GM18909 (cell line): ENCODE data around the gene SPTY2D1.
"Not testable (repeated sequence)": the region's sequence is repeated elsewhere in the genome, so short reads cannot be mapped to it uniquely, and the experiment has no call there.

Experiments
- ATAC-seq: cut with Tn5 transposase; IDR thresholded peaks from one replicate; pipeline ENCODE4 v1.9.1; 2021; ENCODE audit warnings: mild to moderate bottlenecking; ENCODE audit not compliant: unreplicated experiment, poor library complexity

Gene SPTY2D1

GRCh38 chr11:18618342-18619025 lies 15.7 kb downstream of the SPTY2D1 start:
- no peak for ATAC-seq

DNA sequence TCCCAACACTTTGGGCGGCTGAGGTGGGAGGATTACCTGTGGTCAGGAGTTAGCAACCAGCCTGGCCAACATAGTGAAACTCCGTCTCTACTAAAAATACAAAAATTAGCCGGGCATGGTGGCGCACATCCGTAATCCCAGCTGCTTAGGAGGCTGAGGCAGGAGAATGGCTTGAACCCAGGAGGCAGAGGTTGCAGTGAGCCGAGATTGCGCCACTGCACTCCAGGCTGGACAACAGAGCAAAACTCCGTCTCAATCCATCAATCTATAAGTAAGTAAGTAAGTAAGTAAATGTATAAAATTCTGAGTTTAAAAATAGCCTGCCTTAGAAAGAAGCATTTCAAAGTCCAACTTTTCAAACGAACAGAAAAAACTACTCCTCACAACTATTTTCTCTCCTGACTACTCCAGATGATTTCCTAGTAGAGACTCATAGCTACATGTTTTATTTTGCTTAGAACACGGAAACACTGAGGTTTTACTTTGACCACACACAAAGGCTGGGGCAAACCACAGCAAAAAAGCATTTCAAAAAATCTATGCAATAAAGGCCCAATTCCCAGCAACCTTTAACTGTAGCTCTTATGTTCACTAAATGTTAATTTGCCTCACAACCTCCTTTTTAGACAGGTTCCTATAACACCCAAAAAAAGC lies 16.3 kb downstream of the SPTY2D1 start:
- ATAC-seq, result peak; percentile 34

DNA sequence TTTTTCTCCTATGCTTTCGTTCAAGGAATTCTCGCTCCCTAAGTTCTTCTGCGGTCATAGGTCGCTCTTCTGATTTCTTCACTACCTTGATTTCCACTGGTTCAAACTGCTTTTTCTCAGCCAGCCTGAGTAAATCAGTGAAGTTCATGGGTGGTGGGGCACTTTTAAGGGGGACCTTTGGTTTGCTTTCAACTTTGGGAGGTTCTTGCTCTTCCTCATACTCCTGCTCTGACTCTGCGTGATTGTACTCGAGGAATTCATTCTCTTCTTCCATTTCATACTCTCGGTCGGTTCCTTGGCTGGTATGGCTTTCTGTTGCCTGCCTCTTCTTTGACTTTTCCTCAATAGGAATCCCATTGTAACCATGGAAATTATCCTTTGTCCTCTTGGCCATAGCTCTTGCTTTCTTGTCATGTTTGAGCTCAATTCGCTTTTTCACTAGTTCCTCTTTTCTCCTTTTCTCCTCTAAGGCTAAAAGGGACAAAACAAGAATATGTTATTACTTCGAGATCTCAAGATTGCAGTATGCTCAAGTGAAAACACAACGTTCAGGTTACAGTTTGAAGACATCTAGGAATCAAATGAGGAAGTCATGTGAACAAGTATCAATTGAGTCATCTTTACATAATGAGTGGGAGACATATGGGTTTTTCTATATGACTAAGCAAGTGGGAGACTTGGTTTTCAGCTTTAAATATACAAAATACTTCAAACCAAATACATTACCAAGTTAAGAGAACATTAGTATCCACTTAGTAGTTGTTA lies 18.3 kb downstream of the SPTY2D1 start:
- ATAC-seq, result peak; percentile 86

DNA sequence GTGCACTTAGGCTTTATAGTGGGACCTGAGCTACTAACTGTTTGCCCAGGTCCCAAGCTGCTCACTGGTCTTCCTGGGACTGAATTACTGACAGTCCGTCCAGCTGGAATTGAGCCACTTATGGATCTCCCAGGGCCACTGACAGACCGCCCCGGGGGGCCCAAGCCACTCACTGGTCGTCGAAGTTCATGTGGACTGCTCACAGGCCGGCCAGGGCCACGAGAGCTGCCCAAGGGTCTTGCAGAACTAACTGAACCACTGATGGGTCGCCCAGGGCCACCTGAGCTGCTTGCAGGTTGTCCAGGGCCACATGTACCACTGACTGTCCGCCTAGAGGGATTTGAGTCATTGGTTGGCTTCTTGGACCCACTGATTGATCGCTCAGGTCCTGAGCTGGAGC lies 19.5 kb downstream of the SPTY2D1 start:
- no peak for ATAC-seq

DNA sequence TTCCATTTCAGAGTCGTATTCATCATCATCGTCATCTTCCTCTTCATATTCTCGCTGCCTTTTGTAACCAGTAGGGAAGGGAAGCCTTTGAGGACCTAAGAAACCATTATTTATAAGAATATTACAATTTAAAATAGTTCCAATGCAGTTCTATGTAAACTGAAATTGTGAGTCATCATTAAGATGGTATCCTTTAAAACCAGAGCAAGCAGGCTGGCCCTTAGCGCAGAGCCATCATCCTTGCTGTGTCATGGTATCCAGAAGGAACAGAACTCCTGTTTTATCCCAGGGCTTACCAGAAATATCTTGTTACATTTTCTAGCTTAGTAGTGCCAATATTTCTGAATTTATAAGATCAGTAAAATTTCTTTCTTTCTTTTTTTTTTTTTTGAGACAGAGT lies 21.7 kb downstream of the SPTY2D1 start:
- no peak for ATAC-seq

- no peak for ATAC-seq
Measured at GRCh38 chr11:18611196-18611595, 22.9 kb downstream of the SPTY2D1 start.

- ATAC-seq, result no peak
Measured at GRCh38 chr11:18608376-18608775, 25.8 kb downstream of the SPTY2D1 start.

- ATAC-seq, result no peak
Measured at GRCh38 chr11:18600915-18601569, 33.1 kb downstream of the SPTY2D1 start.

- ATAC-seq, result no peak
Measured at GRCh38 chr11:18599739-18600230, 34.4 kb downstream of the SPTY2D1 start, which contains the start of gene MISFA. MISFA (plus strand) TSS chr11:18599789; CDS start chr11:18599929, 140 bp downstream.

DNA sequence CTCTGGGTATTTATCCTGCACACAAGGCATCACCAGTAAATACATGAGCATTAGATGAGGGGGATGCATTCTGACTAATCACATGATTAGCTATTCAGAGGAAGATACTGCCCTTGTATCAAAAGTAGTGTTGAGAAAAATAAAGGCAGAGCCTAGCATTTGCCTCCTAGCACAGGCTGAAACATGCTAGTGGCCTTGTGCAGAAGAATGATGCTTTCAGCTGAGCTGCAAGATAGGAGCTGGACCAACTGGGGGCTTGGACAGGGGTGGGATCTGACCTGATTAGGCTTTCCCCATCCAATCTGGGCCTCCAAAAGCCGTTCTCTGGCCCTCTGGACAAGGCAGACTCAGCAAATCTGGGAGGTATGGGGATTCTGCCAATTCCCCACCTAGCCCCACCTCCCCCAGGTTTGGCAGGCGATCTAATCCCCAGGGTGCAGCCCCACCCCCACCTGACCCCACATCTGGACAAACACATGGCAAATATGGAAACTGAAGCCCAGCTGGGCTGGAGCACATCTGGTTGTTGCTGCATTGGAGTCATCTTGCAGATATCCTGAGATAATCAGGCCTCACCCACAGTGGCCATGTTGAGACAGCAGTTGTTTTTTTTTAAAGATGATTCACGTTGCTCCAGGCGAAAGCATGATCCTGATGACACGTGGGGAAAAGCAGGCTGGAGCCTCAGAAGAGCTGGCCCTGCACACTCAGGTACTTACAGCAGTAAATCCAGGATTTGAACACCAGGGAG lies 39.0 kb downstream of the SPTY2D1 start:
- no peak for ATAC-seq

DNA sequence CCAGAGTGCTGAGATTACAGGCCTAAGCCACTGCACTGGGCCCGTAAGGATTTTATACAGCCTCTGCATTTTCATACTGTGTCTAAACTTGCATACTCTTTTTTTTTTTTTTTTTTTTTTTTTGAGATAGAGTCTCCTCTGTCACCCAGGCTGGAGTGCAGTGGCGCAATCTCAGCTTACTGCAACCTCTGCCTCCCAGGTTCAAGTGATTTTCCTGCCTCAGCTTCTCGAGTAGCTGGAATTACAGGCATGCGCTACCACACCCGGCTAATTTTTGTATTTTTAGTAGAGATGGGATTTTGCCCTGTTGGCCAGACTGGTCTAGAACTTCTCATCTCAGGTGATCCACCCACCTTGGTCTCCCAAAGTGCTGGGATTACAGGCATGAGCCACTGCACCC lies 40.1 kb downstream of the SPTY2D1 start:
- ATAC-seq, result not testable (repeated sequence)

GRCh38 chr11:18590571-18590970 lies 43.6 kb downstream of the SPTY2D1 start:
- ATAC-seq, result no peak

GRCh38 chr11:18588297-18589252 lies 45.6 kb downstream of the SPTY2D1 start, which contains the start of gene UEVLD:
UEVLD (minus strand) TSS chr11:18588734; CDS start chr11:18588654, 80 bp downstream.
- ATAC-seq, result peak; percentile 74

DNA sequence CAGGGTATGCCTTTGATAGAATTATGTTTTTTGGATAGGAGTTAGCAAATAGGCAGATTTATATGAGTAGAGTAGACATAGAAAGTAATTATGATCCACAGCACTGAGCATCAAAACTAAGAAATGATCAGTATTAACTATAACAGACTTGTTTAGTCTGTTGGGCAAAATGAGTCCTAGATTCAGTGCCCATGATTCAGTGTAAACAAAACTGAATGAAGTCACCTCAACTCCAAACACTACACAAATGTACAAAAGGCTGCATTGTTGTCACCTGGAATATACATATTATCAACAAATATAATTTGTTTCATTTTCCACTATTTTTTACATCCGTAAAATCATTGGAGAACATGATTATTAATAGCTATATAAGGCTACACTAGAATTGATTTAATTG lies 52.3 kb downstream of the SPTY2D1 start:
- no peak for ATAC-seq

GRCh38 chr11:18580113-18580766 lies 53.9 kb downstream of the SPTY2D1 start:
- no peak for ATAC-seq

DNA sequence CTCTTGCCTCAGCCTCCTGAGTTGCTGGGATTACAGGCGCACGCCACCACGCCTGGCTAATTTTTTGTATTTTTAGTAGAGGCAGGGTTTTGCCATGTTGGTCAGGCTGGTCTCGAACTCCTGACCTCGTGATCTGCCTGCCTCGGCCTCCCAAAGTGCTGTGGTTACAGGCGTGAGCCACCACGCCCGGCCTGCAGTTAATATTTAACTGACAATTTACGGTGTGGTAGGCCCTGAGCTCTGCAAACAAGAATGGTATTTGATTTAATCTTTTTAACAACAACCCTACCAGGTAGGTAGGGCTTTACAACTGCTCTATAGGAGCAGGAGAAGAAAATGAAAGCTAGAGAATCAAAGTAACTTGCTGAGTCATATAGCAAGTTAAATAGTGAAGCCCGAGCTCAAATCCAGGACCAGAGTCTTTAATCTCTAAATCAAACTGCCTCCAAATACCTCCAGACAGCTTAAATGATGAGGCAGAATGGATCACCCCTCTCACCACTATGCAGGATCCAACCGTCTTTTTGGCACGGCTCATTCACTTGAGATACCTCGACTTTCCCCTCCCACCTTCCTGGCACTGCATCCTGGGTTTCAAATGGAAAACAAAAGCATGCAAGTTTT lies 55.1 kb downstream of the SPTY2D1 start:
- peak; percentile 72 for ATAC-seq

- ATAC-seq, result no peak
Measured at GRCh38 chr11:18575361-18575760, 58.8 kb downstream of the SPTY2D1 start.

DNA sequence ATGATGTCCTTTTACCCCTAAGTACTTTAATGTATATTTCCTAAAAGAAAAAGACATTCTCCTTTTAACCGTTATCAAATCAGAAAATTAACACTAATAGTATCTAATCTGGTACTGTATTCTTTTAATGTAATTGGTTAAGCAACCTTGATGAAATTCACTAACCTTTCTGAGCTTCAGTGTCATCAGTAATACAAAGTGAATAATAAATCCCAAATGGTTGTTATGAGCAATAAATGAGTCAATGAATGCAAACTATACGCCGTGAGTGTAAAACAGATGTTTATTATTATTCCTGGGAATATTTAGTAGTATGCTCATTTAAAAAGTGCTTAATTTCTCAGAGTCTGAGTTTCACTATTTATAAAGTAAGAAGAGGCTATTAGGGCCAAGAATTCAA lies 67.1 kb downstream of the SPTY2D1 start:
- no peak for ATAC-seq
